ENCODE measurements around the gene HOXB5.

The HOXB5 gene

GRCh38 chr17:48577330-48577945 is 16.1 kb downstream of the HOXB5 start:
- peaks cover 21% of the 10 kb centered on the region for H3K79me1 ChIP-seq (ENCODE audit: low read length)
- H3K14ac ChIP-seq (ENCODE audit: low read length), result peak overlapping the region; percentile 52
- H3K27ac ChIP-seq (ENCODE audit: low read depth, low read length), result peak overlapping the region; percentile 1
- peak overlapping the region; percentile 50 for H2AFZ ChIP-seq (ENCODE audit: insufficient read depth, low read length, poor library complexity)
- H2AK5ac ChIP-seq (ENCODE audit: low read length), result peak overlapping the region; percentile 63
- H3K4ac ChIP-seq (ENCODE audit: low read depth, low read length), result peak overlapping the region; percentile 24
- no CpG with 5 or more reads among the region's 19 CpGs for WGBS (ENCODE audit: extremely low coverage, insufficient coverage, insufficient read length)
- peak overlapping the region; percentile 75 for H4K91ac ChIP-seq (ENCODE audit: low read depth, low read length)
- no peaks in the 10 kb centered on the region for H3K27me3 ChIP-seq (ENCODE audit: insufficient read depth, low read length)
- peak overlapping the region; percentile 69 for H3K18ac ChIP-seq (ENCODE audit: low read length)
- H3K4me3 ChIP-seq (ENCODE audit: low read depth, low read length), result peak overlapping the region; percentile 72
- peaks cover 27 to 38% of the 10 kb centered on the region in 2 experiments for H3K4me1 ChIP-seq (ENCODE audit: control insufficient read depth in 1 of 2, insufficient read depth in 2 of 2, low read length in 2 of 2)
- DNase-seq, result no peak
- no peaks in the 10 kb centered on the region for H3K9me3 ChIP-seq (ENCODE audit: insufficient read depth, low read depth, low read length)
- peak overlapping the region; percentile 76 for H4K12ac ChIP-seq (ENCODE audit: low read depth, low read length)
- peak overlapping the region; percentile 79 for H2BK12ac ChIP-seq (ENCODE audit: low read length)
- peak overlapping the region; percentile 15 for H2BK120ac ChIP-seq (ENCODE audit: insufficient read depth, low read length, poor library complexity)
- peak overlapping the region; percentile 90 for H3K4me2 ChIP-seq (ENCODE audit: low read length)
- peaks cover 10% of the 10 kb centered on the region for H3K79me2 ChIP-seq (ENCODE audit: control insufficient read depth, insufficient read depth, low read length, poor library complexity)
- peak overlapping the region; percentile 42 for H2BK5ac ChIP-seq (ENCODE audit: low read depth, low read length, poor library complexity)
- no peak overlapping the region for H3K23ac ChIP-seq (ENCODE audit: low read length)
- peaks cover 5 to 6% of the 10 kb centered on the region in 2 experiments for H3K36me3 ChIP-seq (ENCODE audit: control insufficient read depth in 1 of 2, insufficient read depth in 2 of 2, low read length in 2 of 2)
- H3K9ac ChIP-seq (ENCODE audit: low read length), result peak overlapping the region; percentile 18
- H4K8ac ChIP-seq (ENCODE audit: low read depth, low read length), result peak overlapping the region; percentile 34

- Histone ChIP-seq H3K23ac (ENCODE audit: low read length) (no peak overlapping the region), H4K12ac (ENCODE audit: low read depth, low read length) (no peak overlapping the region), H3K4me3 (ENCODE audit: low read depth, low read length) (no peak overlapping the region), H4K8ac (ENCODE audit: low read depth, low read length) (peak overlapping the region; percentile 26), H3K4ac (ENCODE audit: low read depth, low read length) (peak overlapping the region; percentile 24), H3K79me2 (ENCODE audit: control insufficient read depth, insufficient read depth, low read length, poor library complexity) (peaks cover 8% of the 10 kb centered on the region), H4K91ac (ENCODE audit: low read depth, low read length) (peak overlapping the region; percentile 75), H2AFZ (ENCODE audit: insufficient read depth, low read length, poor library complexity) (no peak overlapping the region), H3K18ac (ENCODE audit: low read length) (peak overlapping the region; percentile 37), H3K9ac (ENCODE audit: low read length) (no peak overlapping the region), H3K27ac (ENCODE audit: low read depth, low read length) (peak overlapping the region; percentile 1), H2BK12ac (ENCODE audit: low read length) (peak overlapping the region; percentile 79), H3K27me3 (ENCODE audit: insufficient read depth, low read length) (no peaks in the 10 kb centered on the region), H3K14ac (ENCODE audit: low read length) (peak overlapping the region; percentile 35), H3K36me3 (ENCODE audit: control insufficient read depth in 1 of 2, insufficient read depth in 2 of 2, low read length in 2 of 2) (peaks cover 5 to 6% of the 10 kb centered on the region in 2 experiments), H3K9me3 (ENCODE audit: insufficient read depth, low read depth, low read length) (no peaks in the 10 kb centered on the region), H3K4me2 (ENCODE audit: low read length) (peak overlapping the region; percentile 90), H3K79me1 (ENCODE audit: low read length) (peaks cover 15% of the 10 kb centered on the region), H2BK5ac (ENCODE audit: low read depth, low read length, poor library complexity) (peak overlapping the region; percentile 42), H2AK5ac (ENCODE audit: low read length) (peak overlapping the region; percentile 63), H3K4me1 (ENCODE audit: control insufficient read depth in 1 of 2, insufficient read depth in 2 of 2, low read length in 2 of 2) (peaks cover 23 to 39% of the 10 kb centered on the region in 2 experiments), H2BK120ac (ENCODE audit: insufficient read depth, low read length, poor library complexity) (peak overlapping the region; percentile 15)
- WGBS (ENCODE audit: extremely low coverage, insufficient coverage, insufficient read length), result no CpG with 5 or more reads among the region's 43 CpGs
- peak; percentile 36 to 46 for DNase-seq
Observed at GRCh38 chr17:48576479-48577309, 16.9 kb downstream of the HOXB5 start.

GRCh38 chr17:48575673-48576478 is 17.7 kb downstream of the HOXB5 start:
- H3K9me3 ChIP-seq (ENCODE audit: insufficient read depth, low read depth, low read length), result no peaks in the 10 kb centered on the region
- no peak overlapping the region for H3K9ac ChIP-seq (ENCODE audit: low read length)
- H2BK12ac ChIP-seq (ENCODE audit: low read length), result no peak overlapping the region
- no peak overlapping the region for H3K4ac ChIP-seq (ENCODE audit: low read depth, low read length)
- H2BK120ac ChIP-seq (ENCODE audit: insufficient read depth, low read length, poor library complexity), result no peak overlapping the region
- H3K18ac ChIP-seq (ENCODE audit: low read length), result no peak overlapping the region
- no peak overlapping the region for H3K4me3 ChIP-seq (ENCODE audit: low read depth, low read length)
- H3K79me2 ChIP-seq (ENCODE audit: control insufficient read depth, insufficient read depth, low read length, poor library complexity), result peaks cover 8% of the 10 kb centered on the region
- H3K27ac ChIP-seq (ENCODE audit: low read depth, low read length), result no peak overlapping the region
- H3K23ac ChIP-seq (ENCODE audit: low read length), result no peak overlapping the region
- no peak overlapping the region for H2AK5ac ChIP-seq (ENCODE audit: low read length)
- H3K14ac ChIP-seq (ENCODE audit: low read length), result no peak overlapping the region
- peaks cover 26 to 42% of the 10 kb centered on the region in 2 experiments for H3K4me1 ChIP-seq (ENCODE audit: control insufficient read depth in 1 of 2, insufficient read depth in 2 of 2, low read length in 2 of 2)
- H4K91ac ChIP-seq (ENCODE audit: low read depth, low read length), result no peak overlapping the region
- H4K12ac ChIP-seq (ENCODE audit: low read depth, low read length), result no peak overlapping the region
- no peak overlapping the region for H2BK5ac ChIP-seq (ENCODE audit: low read depth, low read length, poor library complexity)
- H3K27me3 ChIP-seq (ENCODE audit: insufficient read depth, low read length), result no peaks in the 10 kb centered on the region
- no peak overlapping the region for H4K8ac ChIP-seq (ENCODE audit: low read depth, low read length)
- no peak overlapping the region for H3K4me2 ChIP-seq (ENCODE audit: low read length)
- H2AFZ ChIP-seq (ENCODE audit: insufficient read depth, low read length, poor library complexity), result no peak overlapping the region
- no CpG with 5 or more reads among the region's 22 CpGs for whole genome bisulfite sequencing (ENCODE audit: extremely low coverage, insufficient coverage, insufficient read length)
- H3K36me3 ChIP-seq (ENCODE audit: control insufficient read depth in 1 of 2, insufficient read depth in 2 of 2, low read length in 2 of 2), result peaks cover 5 to 6% of the 10 kb centered on the region in 2 experiments
- H3K79me1 ChIP-seq (ENCODE audit: low read length), result peaks cover 21% of the 10 kb centered on the region
- no peak for DNase-seq

GRCh38 chr17:48575066-48575582 is 18.5 kb downstream of the HOXB5 start:
- no peak overlapping the region for H3K4ac ChIP-seq (ENCODE audit: low read depth, low read length)
- no peak overlapping the region for H3K4me3 ChIP-seq (ENCODE audit: low read depth, low read length)
- peaks cover 25% of the 10 kb centered on the region for H3K79me1 ChIP-seq (ENCODE audit: low read length)
- no peak overlapping the region for H3K9ac ChIP-seq (ENCODE audit: low read length)
- H3K4me2 ChIP-seq (ENCODE audit: low read length), result no peak overlapping the region
- no peaks in the 10 kb centered on the region for H3K27me3 ChIP-seq (ENCODE audit: insufficient read depth, low read length)
- no peak overlapping the region for H4K8ac ChIP-seq (ENCODE audit: low read depth, low read length)
- no CpG with 5 or more reads among the region's 7 CpGs for WGBS (ENCODE audit: extremely low coverage, insufficient coverage, insufficient read length)
- no peak overlapping the region for H2AFZ ChIP-seq (ENCODE audit: insufficient read depth, low read length, poor library complexity)
- no peak overlapping the region for H3K18ac ChIP-seq (ENCODE audit: low read length)
- no peak overlapping the region for H4K91ac ChIP-seq (ENCODE audit: low read depth, low read length)
- H4K12ac ChIP-seq (ENCODE audit: low read depth, low read length), result no peak overlapping the region
- H2AK5ac ChIP-seq (ENCODE audit: low read length), result no peak overlapping the region
- no peak overlapping the region for H2BK12ac ChIP-seq (ENCODE audit: low read length)
- no peak for DNase-seq
- peaks cover 5 to 6% of the 10 kb centered on the region in 2 experiments for H3K36me3 ChIP-seq (ENCODE audit: control insufficient read depth in 1 of 2, insufficient read depth in 2 of 2, low read length in 2 of 2)
- no peak overlapping the region for H3K14ac ChIP-seq (ENCODE audit: low read length)
- H3K4me1 ChIP-seq (ENCODE audit: control insufficient read depth in 1 of 2, insufficient read depth in 2 of 2, low read length in 2 of 2), result peaks cover 31 to 48% of the 10 kb centered on the region in 2 experiments
- no peaks in the 10 kb centered on the region for H3K9me3 ChIP-seq (ENCODE audit: insufficient read depth, low read depth, low read length)
- H3K79me2 ChIP-seq (ENCODE audit: control insufficient read depth, insufficient read depth, low read length, poor library complexity), result peaks cover 8% of the 10 kb centered on the region
- H3K27ac ChIP-seq (ENCODE audit: low read depth, low read length), result no peak overlapping the region
- H2BK120ac ChIP-seq (ENCODE audit: insufficient read depth, low read length, poor library complexity), result no peak overlapping the region
- H2BK5ac ChIP-seq (ENCODE audit: low read depth, low read length, poor library complexity), result no peak overlapping the region
- H3K23ac ChIP-seq (ENCODE audit: low read length), result no peak overlapping the region

Data from trophoblast cell (in vitro differentiated cells and primary cell).